Spleen (tissue), 7 donors: ENCODE data around the gene TPST1.

ENCODE experiments used
- CTCF ChIP-seq, 11 experiments: fragments of 200-600 bp in 7 of 11; fragments of 450-650 bp in 4 of 11; sonication (generic) in 4 of 11; IDR thresholded peaks in 8 of 11; conservative IDR thresholded peaks in 3 of 11; 1 replicate in 7 of 11; 2 replicates in 4 of 11; pipeline versions ENCODE4 v1.4.0 to v1.8.0; 2016 to 2021; ENCODE audit warnings: antibody characterized with exemption in 11 of 11, inconsistent platforms in 4 of 11, mild to moderate bottlenecking in 1 of 11
- POLR2A ChIP-seq, 3 donors: fragments of 450-650 bp; IDR thresholded peaks; one replicate each; pipeline ENCODE4 v1.5.1; 2017; ENCODE audit warnings: antibody characterized with exemption in 3 of 3, mild to moderate bottlenecking in 1 of 3
- POLR2AphosphoS5 ChIP-seq, 3 donors: sonication (generic); formaldehyde crosslinking; IDR thresholded peaks; one replicate each; pipeline ENCODE4 v1.5.1; 2017; ENCODE audit warnings: antibody characterized with exemption in 3 of 3
- donor health status: DM: no; HTN: no; CAD: no; lungs with moderate emphysema.
- donor health status: DM: no; HTN: no; CAD: no.
- donor health status: DM: no; HTN: no; CAD: no.

GRCh38 chr7:66263936-66264335 is 58.8 kb downstream of the TPST1 start:
- no peak for TF ChIP-seq CTCF (IDR thresholded peaks at IDR 0.05 in 8 of 11, conservative IDR thresholded peaks at IDR 0.05 in 3 of 11)
- TF ChIP-seq POLR2AphosphoS5 (IDR thresholded peaks at IDR 0.05) = no peak
- no peak for TF ChIP-seq POLR2A (IDR thresholded peaks at IDR 0.05)
